Measurements from ENCODE around the gene ULBP2.
"Not testable (repeated sequence)": the region's sequence is repeated elsewhere in the genome, so short reads cannot be mapped to it uniquely, and the experiment has no call there.

The ULBP2 gene

DNA sequence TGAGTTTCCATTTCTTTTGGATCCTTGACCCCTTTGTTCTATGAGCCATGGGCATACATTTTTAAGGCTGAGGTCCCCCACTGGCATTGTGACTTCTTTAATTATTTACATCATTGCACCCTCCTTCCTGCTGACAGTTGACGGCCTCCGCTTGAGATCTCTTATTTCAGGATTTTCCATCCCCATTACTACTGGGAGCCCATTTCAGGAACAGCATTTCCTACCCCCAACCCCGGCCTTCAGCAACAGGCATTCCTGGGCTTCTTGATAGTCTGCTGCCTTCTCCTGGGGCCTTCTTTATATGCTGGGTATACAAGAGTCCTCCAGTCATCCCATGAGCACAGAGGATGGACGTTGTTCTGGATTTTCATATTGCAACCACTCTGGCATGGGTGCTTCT is 25.8 kb downstream of the ULBP2 start:
- no peak overlapping the region for H3K4me3 ChIP-seq (replicated peaks in 1 of 2; ENCODE audit: low read depth in 2 of 2, low read length in 2 of 2)
- DNase-seq (ENCODE audit: low read depth in 2 of 2) = no peak
- TF ChIP-seq, protein P1, sequence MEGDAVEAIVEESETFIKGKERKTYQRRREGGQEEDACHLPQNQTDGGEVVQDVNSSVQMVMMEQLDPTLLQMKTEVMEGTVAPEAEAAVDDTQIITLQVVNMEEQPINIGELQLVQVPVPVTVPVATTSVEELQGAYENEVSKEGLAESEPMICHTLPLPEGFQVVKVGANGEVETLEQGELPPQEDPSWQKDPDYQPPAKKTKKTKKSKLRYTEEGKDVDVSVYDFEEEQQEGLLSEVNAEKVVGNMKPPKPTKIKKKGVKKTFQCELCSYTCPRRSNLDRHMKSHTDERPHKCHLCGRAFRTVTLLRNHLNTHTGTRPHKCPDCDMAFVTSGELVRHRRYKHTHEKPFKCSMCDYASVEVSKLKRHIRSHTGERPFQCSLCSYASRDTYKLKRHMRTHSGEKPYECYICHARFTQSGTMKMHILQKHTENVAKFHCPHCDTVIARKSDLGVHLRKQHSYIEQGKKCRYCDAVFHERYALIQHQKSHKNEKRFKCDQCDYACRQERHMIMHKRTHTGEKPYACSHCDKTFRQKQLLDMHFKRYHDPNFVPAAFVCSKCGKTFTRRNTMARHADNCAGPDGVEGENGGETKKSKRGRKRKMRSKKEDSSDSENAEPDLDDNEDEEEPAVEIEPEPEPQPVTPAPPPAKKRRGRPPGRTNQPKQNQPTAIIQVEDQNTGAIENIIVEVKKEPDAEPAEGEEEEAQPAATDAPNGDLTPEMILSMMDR (IDR thresholded peaks at IDR 0.05; ENCODE audit: low read depth, low read length) = no peak

DNA sequence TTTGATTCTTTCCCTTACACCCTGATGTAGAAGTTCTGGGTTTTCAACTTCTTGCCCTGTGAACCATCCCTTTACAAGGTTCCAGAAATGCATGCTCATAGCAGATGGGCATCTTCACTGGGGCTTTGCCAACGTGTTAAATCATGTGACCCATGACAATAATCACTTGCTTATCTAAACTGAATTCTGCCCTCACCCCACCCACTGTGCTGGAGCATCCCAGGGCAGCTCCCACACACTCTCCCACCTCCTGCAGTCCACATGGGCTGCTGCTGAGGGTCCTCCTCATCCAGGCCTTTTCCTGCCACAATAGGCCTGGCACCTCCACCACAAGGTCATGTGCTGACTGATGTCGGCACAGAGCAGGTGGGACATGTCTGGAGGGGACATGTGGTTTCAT is 26.2 kb downstream of the ULBP2 start:
- not testable (repeated sequence) for H3K4me3 ChIP-seq (replicated peaks in 1 of 2; ENCODE audit: low read depth in 2 of 2, low read length in 2 of 2); DNase-seq (ENCODE audit: low read depth in 2 of 2)

DNA sequence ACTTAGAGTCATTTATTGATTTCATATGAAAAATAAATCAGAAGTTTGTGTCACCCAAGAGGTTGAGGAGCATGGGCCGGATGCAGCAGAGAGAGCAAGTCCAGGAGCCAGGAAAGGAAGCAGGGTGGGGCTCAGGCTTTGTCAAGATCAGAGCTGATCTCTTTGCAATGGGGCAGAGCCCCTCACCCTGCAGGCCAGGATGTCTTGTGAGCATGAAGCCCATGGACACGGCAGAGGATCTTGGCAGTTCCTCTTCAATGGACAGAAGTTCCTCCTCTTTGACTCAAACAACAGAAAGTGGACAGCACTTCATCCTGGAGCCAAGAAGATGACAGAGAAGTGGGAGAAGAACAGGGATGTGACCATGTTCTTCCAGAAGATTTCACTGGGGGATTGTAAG is 27.1 kb downstream of the ULBP2 start:
- not testable (repeated sequence) for DNase-seq (ENCODE audit: low read depth in 2 of 2); H3K4me3 ChIP-seq (replicated peaks in 1 of 2; ENCODE audit: low read depth in 2 of 2, low read length in 2 of 2)

DNA sequence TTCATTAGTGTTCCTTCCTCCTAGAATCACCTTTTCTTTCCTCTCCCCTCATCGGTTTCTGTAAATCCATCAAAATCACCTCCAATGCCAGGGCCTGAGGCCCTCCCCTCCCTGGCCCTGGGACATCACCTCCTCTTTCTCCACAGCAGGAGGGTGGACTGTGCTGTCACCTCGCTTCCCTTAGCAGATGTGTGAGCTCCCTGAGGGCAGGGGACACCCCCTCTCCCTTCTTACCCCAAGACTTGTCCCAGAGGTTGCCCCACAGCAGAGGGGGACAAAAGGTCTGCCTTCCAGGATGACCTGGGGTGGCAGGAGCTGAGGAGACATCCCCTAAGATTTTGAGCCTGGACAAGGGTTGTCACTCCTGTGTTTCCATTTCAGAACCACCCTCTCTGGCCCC is 27.8 kb downstream of the ULBP2 start:
- H3K4me3 ChIP-seq (replicated peaks in 1 of 2; ENCODE audit: low read depth in 2 of 2, low read length in 2 of 2) = no peak overlapping the region
- TF ChIP-seq, protein P1 (IDR thresholded peaks at IDR 0.05; ENCODE audit: low read depth, low read length) = no peak
- no peak for DNase-seq (ENCODE audit: low read depth in 2 of 2)

DNA sequence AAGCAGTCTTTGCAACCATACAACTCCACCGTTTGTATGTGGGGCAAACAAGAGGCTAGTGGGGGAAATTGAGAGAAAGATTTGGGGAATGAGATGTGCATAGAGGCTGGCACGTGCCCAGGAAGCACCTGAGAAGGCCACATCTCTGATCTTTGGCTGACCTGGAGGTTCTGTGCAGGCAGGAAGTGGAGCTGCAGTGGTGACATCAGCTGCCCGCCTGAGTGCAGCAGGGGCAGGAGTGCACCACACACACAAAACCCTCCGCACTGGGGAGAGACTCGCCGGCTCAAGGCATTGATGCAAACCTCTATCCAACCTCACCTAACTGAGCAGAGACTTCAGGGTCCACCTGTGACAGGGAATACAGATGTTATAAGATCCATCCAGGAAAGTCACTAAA is 32.6 kb downstream of the ULBP2 start:
- H3K4me3 ChIP-seq (replicated peaks in 1 of 2; ENCODE audit: low read depth in 2 of 2, low read length in 2 of 2); DNase-seq (ENCODE audit: low read depth in 2 of 2): not testable (repeated sequence)

DNA sequence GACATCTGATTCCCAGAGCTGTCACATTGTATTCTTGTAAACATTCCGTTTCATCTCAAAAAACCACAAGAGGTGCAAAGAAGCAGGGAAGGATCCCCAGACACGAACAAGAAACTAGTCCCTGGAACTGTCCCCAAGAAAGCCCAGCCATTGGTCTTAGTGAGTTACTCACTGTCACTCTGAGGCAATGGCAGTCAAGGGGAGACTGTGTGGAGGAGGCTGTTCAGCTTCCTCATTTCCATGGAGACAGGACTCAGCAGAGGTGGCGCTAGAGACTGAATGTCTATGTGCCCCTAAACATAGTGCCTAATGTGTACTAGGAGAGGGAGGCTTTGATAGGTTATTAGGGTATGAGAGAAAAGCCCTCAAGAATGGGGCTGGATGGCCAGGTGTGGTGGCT is 33.0 kb downstream of the ULBP2 start:
- no peak overlapping the region for H3K4me3 ChIP-seq (replicated peaks in 1 of 2; ENCODE audit: low read depth in 2 of 2, low read length in 2 of 2)
- TF ChIP-seq, protein P1 (IDR thresholded peaks at IDR 0.05; ENCODE audit: low read depth, low read length) = no peak
- DNase-seq (ENCODE audit: low read depth in 2 of 2) = no peak

DNA sequence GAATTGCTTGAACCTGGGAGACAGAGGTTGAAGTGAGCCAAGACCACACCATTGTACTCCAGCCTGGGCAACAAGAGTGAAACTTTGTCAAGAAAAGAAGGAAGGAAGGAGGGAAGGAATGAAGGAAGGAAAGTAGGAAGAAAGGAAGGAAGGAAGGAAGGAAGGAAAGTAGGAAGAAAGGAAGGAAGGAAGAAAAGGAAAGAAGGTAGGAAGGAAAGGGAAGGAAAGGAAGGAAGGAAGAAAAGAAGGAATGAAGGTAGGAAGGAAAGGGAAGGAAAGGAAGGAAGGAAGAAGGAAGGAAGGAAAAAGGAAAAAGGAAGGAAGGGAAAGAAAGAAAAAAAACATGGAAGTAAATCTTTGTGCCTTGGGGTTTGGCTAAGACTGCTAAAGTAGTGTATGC is 33.6 kb downstream of the ULBP2 start:
- DNase-seq (ENCODE audit: low read depth in 2 of 2) = no peak
- TF ChIP-seq, protein P1 (IDR thresholded peaks at IDR 0.05; ENCODE audit: low read depth, low read length) = no peak
- H3K4me3 ChIP-seq (replicated peaks in 1 of 2; ENCODE audit: low read depth in 2 of 2, low read length in 2 of 2) = no peak overlapping the region

DNA sequence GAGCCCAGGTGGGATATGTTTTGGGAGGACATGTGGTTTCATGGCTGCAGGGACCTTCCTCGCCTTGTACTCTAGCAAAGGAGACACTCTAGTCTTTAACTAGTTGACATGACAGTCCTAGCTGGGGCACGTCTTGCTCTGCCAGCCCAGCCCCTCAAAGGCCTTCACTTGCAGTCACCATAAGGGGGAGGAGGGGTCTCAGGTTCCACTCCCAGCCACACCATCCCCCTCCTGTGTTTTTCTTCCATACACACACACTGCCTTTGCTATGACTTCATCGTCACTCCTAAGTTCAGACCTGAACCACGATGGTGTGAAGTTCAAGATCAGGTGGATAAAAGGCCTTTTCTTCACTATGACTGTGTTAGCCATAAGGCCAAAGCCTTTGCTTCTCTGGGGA is 35.4 kb downstream of the ULBP2 start:
- TF ChIP-seq, protein P1 (IDR thresholded peaks at IDR 0.05; ENCODE audit: low read depth, low read length) = no peak
- no peak overlapping the region for H3K4me3 ChIP-seq (replicated peaks in 1 of 2; ENCODE audit: low read depth in 2 of 2, low read length in 2 of 2)
- DNase-seq (ENCODE audit: low read depth in 2 of 2) = no peak

DNA sequence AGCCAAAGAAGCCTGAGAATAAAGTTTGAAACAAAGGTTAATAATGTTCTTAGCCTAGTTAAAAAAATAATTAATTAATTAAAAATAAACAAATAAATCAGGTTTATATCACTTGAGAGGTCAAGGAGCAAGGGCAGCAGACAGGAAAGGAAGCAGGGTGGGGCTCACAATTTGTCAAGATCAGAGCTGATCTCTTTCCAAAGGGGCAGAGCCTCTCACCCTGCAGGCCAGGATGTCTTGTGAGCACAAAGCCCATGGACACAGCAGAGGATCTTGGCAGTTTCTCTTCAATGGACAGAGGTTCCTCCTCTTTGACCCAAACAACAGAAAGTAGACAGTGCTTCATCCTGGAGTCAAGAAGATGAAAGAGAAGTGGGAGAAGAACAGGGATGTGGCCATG is 36.8 kb downstream of the ULBP2 start:
- TF ChIP-seq, protein P1 (IDR thresholded peaks at IDR 0.05; ENCODE audit: low read depth, low read length) = no peak
- no peak overlapping the region for H3K4me3 ChIP-seq (replicated peaks in 1 of 2; ENCODE audit: low read depth in 2 of 2, low read length in 2 of 2)
- DNase-seq (ENCODE audit: low read depth in 2 of 2) = no peak

All from cardiac fibroblast (primary cell).